Bronchial epithelial cell (primary cell): ENCODE results near the gene HSD17B2. TPM values are rescaled to one million over a fixed set of nuclear protein-coding genes. Genes with fewer than 3 reads are reported as not detected.

Experiments
- DNase-seq: peaks from one replicate; pipeline ENCODE4 v3.0.0-alpha.2; 2010; ENCODE audit warnings: low read depth
- FAIRE-seq: peaks from 2 replicates; lab custom pipeline; 2011; peaks lifted over from hg19 to GRCh38; lab: Jason Lieb, UNC
- H3K27me3 ChIP-seq: 2 replicates; pipeline ENCODE4 v1.5.1; 2011; ENCODE audit warnings: low read length; ENCODE audit not compliant: control insufficient read depth, insufficient read depth
- H3K36me3 ChIP-seq: 2 replicates; pipeline ENCODE4 v1.5.1; 2011; ENCODE audit warnings: low read length; ENCODE audit not compliant: control insufficient read depth, insufficient read depth
- H3K4me3 ChIP-seq: 2 replicates; pipeline ENCODE4 v1.5.1; 2011; ENCODE audit warnings: mild to moderate bottlenecking, low read depth, low read length, control low read depth
- total RNA-seq: library from RNA; depleted of rRNA; stranded (reverse); fragments of >200 nt; gene quantifications from 2 replicates; pipeline ENCODE4 v1.2.1, GENCODE V29; 2014
- TF ChIP-seq, protein P1 (sequence below): IDR thresholded peaks from 2 replicates; pipeline ENCODE4 v1.5.1; 2011; ENCODE audit warnings: mild to moderate bottlenecking, moderate library complexity, low read length, control low read depth, inconsistent platforms; ENCODE audit not compliant: insufficient read depth, severe bottlenecking

The HSD17B2 gene
- total RNA-seq, 1 donor from 2014 or later: 63.7 TPM

DNA sequence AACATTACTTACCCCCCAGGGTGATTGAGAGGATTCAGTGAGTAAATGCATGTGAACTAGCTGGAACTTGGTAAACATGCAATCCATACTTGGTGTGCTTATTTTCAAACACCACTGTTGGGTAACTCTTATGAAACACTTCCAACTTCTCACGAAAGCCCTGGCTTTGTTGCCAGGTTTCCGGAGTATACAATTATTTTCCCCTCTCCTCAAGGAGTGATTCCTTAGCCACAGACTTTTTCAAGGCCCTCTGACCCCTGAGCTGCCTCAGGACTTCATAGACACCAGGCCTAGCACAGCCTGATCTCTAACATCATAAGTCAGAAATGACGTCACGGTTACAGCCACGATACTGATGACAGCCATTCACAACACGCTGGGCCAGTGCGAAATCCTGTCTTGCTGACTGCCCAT is 27.6 kb downstream of the HSD17B2 start:
- Histone ChIP-seq H3K36me3 (no peaks in the 10 kb centered on the region), H3K4me3 (no peak overlapping the region), H3K27me3 (no peaks in the 10 kb centered on the region)
- peak; percentile 96 for DNase-seq
- TF ChIP-seq, protein P1, sequence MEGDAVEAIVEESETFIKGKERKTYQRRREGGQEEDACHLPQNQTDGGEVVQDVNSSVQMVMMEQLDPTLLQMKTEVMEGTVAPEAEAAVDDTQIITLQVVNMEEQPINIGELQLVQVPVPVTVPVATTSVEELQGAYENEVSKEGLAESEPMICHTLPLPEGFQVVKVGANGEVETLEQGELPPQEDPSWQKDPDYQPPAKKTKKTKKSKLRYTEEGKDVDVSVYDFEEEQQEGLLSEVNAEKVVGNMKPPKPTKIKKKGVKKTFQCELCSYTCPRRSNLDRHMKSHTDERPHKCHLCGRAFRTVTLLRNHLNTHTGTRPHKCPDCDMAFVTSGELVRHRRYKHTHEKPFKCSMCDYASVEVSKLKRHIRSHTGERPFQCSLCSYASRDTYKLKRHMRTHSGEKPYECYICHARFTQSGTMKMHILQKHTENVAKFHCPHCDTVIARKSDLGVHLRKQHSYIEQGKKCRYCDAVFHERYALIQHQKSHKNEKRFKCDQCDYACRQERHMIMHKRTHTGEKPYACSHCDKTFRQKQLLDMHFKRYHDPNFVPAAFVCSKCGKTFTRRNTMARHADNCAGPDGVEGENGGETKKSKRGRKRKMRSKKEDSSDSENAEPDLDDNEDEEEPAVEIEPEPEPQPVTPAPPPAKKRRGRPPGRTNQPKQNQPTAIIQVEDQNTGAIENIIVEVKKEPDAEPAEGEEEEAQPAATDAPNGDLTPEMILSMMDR: no peak
- FAIRE-seq: no peak

DNA sequence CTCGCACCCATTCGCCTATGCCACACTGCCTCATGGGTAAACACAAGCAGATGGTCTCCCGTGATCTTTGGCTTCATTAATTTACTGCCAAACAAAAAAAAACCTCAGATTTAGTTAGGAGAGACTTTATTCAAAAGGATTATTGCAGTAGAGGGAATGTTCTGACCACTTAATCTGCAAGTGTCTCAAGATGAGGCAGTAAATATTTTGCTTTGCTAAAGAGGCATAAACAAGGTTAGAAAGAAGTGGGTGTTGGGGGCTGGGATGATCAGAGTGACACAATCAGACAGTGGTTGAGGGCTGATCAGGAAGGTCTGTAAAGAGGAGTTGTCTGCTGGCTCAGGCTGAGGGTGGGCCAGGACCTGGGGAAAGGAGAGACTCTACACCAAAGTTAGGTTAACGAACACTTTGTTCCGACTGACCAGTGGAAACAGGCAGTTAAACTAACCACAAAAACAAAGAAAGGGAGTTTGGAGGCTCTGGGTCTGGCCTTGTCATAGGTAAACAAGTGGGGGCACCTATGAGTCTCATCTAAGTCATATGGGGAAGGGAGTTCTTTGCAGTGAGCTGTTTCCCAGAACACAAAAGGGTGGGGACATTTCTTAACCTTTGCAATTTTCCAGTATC is 28.5 kb downstream of the HSD17B2 start:
- TF ChIP-seq, protein P1: no peak
- no peak for FAIRE-seq

DNA sequence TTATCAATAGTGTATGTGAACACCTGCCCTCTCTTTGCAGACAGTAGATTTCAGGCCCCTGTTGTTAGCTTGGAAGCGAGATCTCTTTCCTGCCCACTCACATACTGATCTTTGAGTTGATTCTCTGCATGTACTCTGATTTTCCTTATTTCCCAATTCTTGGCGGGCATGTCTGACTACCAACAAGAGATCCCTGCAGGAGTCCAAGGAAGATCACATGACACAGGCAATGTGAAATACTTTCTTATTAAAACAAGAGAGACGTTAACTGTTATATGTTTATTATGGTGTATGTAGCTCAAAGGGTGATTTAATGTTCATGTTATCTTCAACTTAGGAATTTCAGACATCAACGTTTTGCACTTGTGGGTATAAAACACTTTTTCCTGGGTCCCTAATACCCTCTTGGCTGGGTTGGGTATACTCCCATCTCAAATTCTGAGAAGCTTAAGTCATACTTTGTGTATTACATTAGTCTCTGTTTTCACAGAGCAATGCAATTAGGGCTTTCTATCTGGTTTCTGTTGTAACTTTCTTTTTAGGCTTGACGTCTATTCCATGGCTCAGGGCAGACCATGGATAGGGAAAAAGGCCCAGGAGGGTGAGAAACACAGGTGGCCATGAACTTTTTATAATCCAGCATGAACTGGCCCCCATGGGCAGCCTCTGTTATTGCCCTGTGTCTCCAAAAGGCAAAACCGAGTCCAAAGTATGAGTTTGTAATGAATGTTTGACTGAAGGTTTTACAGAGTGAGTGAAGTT is 32.2 kb downstream of the HSD17B2 start:
- Histone ChIP-seq H3K27me3 (no peaks in the 10 kb centered on the region), H3K4me3 (no peak overlapping the region), H3K36me3 (no peaks in the 10 kb centered on the region)
- TF ChIP-seq, protein P1: no peak
- DNase-seq (no peak), FAIRE-seq (no peak)

More for the DNA sequence above, 28.5 kb downstream of the HSD17B2 start:
- no peak overlapping the region for H3K4me3 ChIP-seq
- peak; percentile 92 for DNase-seq
- H3K27me3 ChIP-seq: no peaks in the 10 kb centered on the region
- no peaks in the 10 kb centered on the region for H3K36me3 ChIP-seq

DNA sequence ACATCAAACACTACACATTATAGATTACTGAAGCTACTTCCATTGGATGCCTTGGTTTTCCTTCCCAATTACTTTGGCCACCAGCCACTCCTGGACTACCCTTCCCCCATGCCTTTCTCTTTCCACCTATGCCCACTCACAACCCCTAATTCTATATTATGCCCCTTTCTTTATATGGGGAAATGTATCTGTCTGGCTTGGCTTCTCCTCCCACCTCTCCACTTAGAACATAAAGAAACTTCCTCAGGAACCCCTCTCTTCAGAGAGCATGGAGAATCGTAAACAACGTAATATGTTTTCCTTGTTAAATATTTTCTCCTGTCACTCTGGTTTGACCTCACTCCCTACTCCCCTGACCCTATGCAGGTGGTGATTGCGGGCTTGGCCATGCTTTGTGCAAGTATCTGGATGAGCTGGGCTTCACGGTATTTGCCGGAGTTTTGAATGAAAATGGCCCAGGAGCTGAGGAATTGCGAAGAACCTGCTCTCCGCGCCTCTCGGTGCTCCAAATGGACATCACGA is 32.8 kb downstream of the HSD17B2 start:
- TF ChIP-seq, protein P1: no peak
- Histone ChIP-seq H3K27me3 (no peaks in the 10 kb centered on the region), H3K36me3 (no peaks in the 10 kb centered on the region), H3K4me3 (no peak overlapping the region)
- FAIRE-seq: no peak
- no peak for DNase-seq

DNA sequence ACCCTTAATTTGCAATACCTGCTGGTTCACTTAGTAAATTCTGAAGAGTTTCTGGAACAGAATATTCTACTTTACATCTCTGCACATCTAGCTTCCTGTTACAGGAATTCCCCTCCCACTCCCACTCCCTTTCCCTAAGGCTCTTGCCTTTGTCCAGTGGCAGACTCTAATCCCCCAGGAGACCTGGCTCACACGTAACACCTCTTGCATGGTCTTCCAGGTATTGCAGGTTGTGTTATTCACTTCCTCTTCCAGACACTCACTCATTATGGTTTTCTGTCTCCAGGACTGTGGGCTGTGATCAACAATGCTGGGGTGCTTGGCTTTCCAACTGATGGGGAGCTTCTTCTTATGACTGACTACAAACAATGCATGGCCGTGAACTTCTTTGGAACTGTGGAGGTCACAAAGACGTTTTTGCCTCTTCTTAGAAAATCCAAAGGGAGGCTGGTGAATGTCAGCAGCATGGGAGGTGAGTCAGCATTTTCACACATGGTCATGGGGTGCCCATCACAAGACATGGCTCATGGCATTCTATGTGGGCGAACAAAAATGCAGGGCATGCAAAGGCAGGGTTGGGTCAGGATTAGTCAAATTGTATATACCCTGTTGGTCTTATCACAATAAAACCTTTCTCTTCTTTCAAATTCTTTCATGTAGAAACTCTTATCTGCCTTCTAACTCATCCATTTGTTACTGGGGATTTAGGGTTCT is 35.8 kb downstream of the HSD17B2 start:
- TF ChIP-seq, protein P1: no peak
- no peaks in the 10 kb centered on the region for H3K27me3 ChIP-seq
- FAIRE-seq: peak; percentile 77
- DNase-seq: peak; percentile 98
- H3K36me3 ChIP-seq: no peaks in the 10 kb centered on the region
- H3K4me3 ChIP-seq: no peak overlapping the region
